ENCODE results near the gene SH3D19.
"Not testable (repeated sequence)": the region's sequence is repeated elsewhere in the genome, so short reads cannot be mapped to it uniquely, and the experiment has no call there.

SH3D19 gene

DNA sequence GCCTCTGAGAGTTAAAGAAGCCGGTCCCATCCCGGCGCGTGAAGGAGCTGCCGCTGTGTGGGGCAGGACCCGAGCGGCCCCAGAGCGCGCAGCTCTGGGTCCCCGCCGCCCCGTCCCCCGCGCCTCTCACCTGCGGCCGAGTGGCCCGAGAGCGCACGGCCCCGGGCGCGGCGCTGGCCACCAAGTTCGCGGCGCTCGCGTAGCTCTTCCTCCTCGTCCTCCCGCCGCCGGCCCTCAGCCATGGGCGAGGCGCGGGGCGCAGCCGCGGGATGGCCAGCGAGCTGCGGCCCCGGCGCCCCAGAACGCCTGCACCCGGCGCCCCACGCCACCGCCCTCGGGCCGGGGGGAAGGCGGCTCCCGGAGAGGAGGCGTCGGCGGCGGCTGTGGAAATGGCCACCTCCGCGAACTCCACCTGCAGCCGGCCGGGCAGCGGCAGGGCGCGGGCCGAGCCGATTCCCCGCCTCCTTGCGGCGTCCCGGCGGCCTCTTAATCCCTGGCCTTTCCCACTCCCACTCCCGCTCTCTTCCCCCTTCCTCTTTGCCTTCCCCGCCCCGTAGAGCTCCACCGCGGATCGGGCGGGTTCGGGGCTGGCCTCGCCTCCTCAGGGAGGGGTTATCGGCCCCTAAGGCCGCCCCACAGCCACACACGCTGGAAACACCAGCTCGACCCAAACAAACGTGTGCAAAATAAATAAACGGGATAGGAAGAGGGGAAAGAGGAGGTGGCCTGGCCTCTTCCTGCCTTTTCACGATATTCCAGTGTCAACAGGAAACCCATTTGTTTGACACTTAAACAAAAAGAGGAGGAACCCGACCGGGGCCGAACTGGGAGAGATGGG is at the start of gene SH3D19:
Gene SH3D19, minus strand, starts transcription at position 495 of the 838 bp plus-strand sequence. Its CDS starts 253 bp downstream, at position 242.
- DNase-seq (ENCODE audit: low read depth in 2 of 2) = no peak

- DNase-seq (ENCODE audit: low read depth in 2 of 2) = peak; percentile 45 to 51
These were observed 37.2 kb upstream of the SH3D19 start for GRCh38 chr4:151362404-151363164.

DNA sequence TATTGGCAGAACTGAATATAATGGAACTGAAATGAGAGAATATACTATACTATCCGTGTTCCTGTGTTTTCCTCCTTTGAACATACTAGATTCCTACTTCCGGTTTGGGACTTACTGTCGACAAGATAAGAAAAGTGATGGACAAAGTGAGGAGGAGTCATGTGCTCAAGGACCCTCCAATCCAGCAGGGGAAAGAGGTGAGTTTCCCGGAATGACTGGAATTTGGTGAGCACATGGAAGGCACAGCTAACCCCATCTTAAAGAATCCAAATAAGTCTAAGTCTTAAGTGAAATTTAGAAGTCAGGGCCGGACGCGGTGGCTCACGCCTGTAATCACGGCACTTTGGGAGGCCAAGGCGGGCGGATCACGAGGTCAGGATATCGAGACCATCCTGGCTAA is 36.6 kb upstream of the SH3D19 start:
- DNase-seq (ENCODE audit: low read depth in 2 of 2) = no peak

DNA sequence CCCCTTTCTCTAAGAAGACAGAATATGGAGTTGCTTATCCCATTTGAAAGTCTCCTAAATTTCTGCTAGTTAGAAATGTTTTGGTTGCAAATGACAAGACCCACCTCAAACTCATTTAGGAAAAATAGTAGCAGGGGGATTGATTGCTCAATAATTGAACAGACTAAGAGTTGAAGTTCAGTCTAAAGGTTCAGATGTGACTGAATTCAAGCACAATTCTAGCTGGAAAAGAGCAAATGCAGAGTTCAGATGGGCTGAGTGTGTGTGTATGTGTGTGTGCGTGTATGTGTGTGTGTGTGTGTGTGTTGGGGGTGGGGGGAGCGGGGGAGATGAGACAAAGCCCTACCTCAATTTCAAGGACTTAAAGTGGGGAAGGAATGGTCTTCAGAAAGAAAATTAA is 35.7 kb upstream of the SH3D19 start:
- no peak for DNase-seq (ENCODE audit: low read depth in 2 of 2)

DNA sequence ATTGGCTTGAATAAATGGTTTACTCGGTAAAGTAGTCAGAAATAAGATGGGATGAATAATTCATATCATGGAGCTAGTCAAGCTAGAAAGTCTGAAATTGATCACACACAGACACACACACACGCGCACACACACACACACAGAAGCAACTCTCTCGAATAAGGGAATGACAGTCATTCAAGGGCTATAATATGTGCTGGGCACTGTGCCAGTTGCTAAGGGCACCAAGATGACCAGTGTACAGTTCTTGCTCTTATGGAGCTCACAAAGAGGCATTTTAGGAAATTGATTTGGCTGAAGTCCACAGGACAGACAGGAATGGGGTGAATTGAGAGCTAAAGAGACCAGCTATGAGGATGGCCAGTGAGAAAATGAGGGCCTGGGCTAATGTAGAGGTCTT is 34.2 kb upstream of the SH3D19 start:
- no peak for DNase-seq (ENCODE audit: low read depth in 2 of 2)

DNA sequence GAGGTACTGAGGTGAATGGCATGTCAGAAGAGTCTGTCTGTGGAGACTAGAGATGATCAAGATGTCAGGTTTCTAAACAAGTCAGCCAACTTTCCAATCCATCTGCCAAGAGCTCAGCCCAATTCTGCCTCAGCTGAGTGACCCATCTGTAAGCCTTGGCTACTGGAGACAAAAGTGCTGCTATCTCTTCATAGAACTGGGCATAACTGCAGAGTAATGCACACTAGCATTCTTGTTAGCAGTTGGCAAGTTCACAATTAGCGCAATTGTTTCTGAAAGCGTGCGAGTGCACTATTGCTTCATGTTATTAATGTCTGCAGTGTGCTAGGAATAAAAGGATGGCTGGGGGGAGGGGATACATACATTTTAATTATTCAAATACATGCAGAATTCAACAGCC is 32.9 kb upstream of the SH3D19 start:
- DNase-seq (ENCODE audit: low read depth in 2 of 2) = no peak

DNA sequence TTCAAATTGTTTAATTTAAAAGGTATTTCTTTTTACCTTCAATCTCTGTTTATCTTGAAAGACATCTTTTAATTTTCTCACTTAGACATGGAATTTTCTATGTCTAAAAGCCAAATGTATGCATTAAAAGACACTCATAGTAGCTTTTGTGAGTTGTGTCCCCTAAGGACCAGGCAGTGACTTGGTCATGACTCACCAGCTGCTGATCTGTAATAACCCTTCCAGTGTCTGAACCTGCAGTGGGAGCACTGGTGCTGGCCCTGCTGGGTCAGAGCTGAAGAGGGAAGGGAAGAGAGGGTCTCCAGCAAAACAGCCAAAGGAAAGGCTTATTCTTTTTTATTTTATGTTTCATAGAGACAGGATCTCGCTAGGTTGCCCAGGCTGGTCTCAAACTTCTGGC is 31.1 kb upstream of the SH3D19 start:
- DNase-seq (ENCODE audit: low read depth in 2 of 2) = no peak

- DNase-seq (ENCODE audit: low read depth in 2 of 2) = no peak
These were observed 29.8 kb upstream of the SH3D19 start for GRCh38 chr4:151355155-151355554.

GRCh38 chr4:151347490-151348235 is 22.3 kb upstream of the SH3D19 start:
- no peak for DNase-seq (ENCODE audit: low read depth in 2 of 2)

GRCh38 chr4:151344948-151345347 is 19.5 kb upstream of the SH3D19 start:
- DNase-seq (ENCODE audit: low read depth in 2 of 2) = no peak

DNA sequence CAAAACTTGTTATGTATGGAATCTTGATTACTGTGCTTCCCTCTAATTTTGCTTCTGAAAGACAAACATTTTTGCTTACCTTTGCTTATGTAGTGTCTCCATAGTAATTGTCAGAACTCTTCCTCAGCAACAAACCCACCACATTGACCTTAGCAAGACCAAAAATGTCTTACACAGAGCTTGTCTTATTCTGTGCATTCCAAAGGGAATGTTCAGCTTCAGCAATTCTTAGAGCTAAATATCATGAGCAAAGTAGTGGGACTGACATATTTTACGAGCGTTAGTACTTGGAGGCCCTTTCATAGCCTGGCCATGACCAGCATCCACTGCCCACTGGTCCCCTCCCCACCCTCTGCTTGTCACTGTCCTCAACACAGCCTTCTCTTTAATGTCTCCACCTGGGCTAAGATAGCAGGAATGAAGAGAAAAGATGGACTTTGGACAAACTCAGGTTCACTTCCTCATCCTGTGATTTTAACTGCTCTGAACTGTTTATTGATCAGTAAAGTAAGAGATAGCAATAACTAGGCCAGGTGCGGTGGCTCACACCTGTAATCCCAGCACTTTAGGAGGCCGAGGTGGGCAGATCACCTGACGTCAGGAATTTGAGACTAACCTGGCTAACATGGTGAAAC is 15.5 kb upstream of the SH3D19 start:
- DNase-seq (ENCODE audit: low read depth in 2 of 2) = no peak

DNA sequence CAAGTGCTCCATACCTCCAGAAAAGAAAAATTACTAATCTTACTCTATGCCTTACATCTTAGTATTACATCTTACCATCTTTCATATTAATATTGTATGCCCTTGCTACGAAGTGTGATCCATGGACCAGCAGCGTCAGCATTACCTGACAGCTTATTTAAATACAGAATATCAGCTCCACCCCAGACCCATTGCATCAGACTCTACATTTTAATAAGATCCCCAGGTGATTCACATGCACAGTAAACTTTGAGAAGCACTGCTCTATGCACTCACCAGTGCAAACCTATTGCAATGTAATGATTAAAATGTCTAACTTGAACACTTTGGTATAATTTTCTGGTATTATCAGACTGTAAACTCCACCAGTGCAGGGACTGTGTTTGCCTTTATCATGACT is 14.1 kb upstream of the SH3D19 start:
- no peak for DNase-seq (ENCODE audit: low read depth in 2 of 2)

GRCh38 chr4:151331276-151332042 is 6.1 kb upstream of the SH3D19 start:
- no peak for DNase-seq (ENCODE audit: low read depth in 2 of 2)

- DNase-seq (ENCODE audit: low read depth in 2 of 2) = no peak
These were observed 4.0 kb upstream of the SH3D19 start for GRCh38 chr4:151329217-151330007.

DNA sequence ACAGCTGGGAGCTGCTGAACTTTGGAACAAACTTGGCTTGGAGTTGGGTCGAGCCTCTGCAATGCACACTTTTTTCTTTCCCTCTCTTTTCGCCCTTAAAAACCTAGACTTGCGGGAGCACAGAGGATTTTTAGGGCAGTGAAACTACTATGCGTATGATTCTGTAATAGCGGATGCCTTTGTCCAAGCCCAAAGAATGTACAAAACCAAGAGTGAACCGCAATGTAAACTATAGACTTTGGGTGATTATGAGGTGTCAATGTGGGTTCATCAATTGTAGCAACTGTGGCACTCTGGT is 493 bp upstream of the SH3D19 start:
- no peak for DNase-seq (ENCODE audit: low read depth in 2 of 2)

DNA sequence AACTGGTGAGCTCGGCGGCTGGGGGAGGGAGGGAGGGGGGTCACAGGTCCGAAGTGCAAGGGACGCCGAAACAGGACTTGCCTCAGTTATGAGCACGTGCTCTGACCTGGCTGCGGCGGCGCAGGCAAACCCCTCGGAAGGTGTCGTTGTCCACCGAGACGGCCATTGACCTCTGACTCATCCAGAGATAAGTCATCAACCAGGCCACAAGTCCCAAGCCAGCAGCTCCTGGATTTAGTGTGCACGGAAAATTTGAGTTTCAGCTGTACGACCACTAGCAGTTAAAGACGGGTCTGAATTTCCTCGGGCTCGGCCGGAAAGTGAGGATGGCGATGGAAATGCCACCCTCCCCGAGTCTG is 674 bp downstream of the SH3D19 start:
- DNase-seq (ENCODE audit: low read depth in 2 of 2) = no peak

DNA sequence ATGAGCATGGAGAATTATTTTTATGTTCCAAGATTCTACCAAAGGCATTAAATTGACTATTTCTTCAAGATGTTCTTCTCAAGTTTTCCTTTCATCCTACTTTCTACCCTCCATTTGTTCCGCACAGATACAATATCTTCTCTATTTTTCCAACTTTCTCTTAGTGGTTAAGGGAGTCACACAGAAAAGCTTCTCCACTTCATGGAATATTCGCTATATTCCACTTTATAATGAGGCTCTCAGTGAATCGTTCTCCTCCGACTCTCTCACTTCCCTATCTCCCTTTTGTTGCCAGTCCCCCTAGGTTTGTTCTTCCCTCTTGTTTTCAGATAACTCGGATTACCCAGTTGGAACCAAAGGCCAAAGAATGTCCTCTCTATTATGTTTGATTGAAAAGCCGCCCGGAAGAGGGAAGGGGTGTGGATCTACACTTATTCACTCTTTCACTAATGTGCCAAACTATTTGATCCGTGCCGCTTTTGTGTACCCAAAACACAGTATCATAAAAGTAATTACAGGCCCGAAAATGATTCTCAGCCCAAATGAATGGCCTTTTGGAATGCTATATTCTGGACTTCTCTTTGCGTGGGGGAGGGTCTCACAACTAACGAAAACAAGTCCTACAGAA is 1.2 kb downstream of the SH3D19 start:
- no peak for DNase-seq (ENCODE audit: low read depth in 2 of 2)

DNA sequence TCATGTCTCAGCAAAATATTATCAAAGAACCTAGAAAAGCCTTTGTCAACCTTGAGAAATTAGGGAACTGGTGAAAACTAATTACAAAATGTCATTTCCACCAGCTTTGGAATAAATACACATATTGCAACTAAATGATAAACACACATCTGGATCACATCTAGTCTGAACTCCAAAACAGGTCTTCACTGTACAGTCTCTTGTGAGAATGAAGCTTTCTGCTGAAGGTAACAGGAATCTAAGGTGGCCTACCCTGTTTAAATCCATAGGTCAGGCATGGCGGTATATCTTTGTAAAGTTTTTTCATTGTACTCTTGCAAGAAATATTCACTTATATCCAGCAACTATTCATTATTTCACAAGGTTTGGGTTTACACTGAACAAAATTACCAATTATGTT is 1.7 kb downstream of the SH3D19 start:
- no peak for DNase-seq (ENCODE audit: low read depth in 2 of 2)

DNA sequence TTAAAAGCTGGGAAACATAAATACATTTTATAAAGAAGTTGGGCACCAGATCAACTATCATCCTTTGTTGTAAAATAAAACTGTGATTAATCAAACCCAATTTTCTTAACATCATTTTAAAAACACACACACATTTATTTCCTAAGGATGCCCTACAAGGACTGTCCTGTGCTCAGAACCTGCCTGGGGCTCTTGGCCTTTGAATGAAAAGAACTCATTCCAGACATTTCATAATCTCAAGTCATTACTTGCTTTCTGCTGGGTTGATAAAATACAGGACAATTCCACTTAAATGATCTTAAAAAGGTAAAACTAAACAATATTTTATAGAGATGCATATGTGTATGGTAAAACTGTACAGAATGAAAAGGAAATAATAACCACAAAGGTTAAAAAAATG is 2.8 kb downstream of the SH3D19 start:
- no peak for DNase-seq (ENCODE audit: low read depth in 2 of 2)

DNA sequence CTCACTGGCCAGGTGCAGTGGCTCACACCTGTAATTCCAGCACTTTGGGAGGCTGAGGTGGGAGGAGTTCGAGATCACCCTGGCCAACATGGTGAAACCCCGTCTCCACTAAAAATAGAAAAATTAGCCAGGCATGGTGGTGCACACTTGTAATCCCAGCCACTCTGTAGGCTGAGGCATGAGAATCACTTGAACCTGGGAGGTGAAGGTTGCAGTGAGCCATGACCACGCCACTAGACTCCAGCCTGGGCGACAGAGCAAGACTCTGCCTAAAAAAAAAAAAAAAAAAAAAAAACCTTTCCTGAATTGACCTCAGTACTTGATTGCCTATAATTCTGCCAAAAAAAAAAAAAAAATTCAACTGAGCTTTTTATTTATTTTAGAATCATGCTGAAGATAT is 3.2 kb downstream of the SH3D19 start:
- DNase-seq (ENCODE audit: low read depth in 2 of 2) = not testable (repeated sequence)

Data from stimulated activated CD8-positive, alpha-beta memory T cell treated with anti-CD3 and anti-CD28 coated beads, Interleukin-2, amount 100 ng/mL, for 1 hour (primary cell).